Measurements from ENCODE around the gene AHI1.
A peak's percentile ranks its signal among the peaks of the same experiment; 100 is the strongest.

The AHI1 gene

DNA sequence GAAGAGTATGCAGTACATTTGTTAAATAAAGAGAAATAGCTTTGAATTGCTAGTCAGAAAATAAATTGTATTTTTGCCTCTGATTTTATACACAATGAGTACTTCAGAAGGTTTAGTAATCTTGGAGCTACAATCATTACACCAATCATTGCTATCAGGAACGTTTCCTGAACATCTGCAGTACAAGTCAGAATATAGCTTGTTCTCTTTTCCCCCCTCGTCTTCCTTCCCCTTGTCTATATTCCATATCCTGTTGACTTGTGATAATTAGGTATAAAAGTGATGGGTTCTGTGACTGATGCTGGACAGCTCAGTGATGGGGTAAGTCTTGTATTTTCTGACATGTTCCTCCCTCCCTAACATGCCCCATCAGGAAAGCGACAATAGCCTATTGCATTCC lies 94.0 kb downstream of the AHI1 start:
- no peak overlapping the region for H3K4me3 ChIP-seq (ENCODE audit: low read depth in 1 of 2, low read length in 1 of 2)
- no peaks in the 10 kb centered on the region for H3K9me3 ChIP-seq
- TF ChIP-seq, protein P1, sequence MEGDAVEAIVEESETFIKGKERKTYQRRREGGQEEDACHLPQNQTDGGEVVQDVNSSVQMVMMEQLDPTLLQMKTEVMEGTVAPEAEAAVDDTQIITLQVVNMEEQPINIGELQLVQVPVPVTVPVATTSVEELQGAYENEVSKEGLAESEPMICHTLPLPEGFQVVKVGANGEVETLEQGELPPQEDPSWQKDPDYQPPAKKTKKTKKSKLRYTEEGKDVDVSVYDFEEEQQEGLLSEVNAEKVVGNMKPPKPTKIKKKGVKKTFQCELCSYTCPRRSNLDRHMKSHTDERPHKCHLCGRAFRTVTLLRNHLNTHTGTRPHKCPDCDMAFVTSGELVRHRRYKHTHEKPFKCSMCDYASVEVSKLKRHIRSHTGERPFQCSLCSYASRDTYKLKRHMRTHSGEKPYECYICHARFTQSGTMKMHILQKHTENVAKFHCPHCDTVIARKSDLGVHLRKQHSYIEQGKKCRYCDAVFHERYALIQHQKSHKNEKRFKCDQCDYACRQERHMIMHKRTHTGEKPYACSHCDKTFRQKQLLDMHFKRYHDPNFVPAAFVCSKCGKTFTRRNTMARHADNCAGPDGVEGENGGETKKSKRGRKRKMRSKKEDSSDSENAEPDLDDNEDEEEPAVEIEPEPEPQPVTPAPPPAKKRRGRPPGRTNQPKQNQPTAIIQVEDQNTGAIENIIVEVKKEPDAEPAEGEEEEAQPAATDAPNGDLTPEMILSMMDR (IDR thresholded peaks at IDR 0.05) = no peak
- no peaks in the 10 kb centered on the region for H3K36me3 ChIP-seq
- H3K4me1 ChIP-seq (ENCODE audit: control insufficient read depth in 1 of 2, insufficient read depth in 1 of 2, low read depth in 1 of 2, low read length in 1 of 2) = no peaks in the 10 kb centered on the region
- no peaks in the 10 kb centered on the region for H3K27me3 ChIP-seq
- H3K27ac ChIP-seq = no peak overlapping the region

DNA sequence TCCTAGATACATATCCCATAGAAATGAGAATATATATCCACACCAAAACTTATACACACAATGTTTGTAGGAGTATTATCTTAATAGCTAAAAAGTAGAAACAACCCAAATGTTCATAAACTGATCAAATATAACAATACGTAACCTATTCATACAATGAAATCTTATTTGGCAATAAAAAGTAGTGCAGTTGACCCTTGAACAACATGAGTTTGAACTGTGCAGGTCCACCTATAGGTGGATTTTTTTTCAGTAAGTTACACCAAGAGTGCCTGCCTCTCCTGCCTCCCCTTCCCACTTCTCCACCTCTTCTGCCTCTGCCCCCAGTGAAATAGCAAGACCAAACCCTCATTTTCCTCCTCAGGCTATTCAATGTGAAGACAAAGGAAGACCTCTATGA lies 95.2 kb downstream of the AHI1 start:
- TF ChIP-seq, protein P1 (IDR thresholded peaks at IDR 0.05) = no peak
- Histone ChIP-seq H3K36me3 (no peaks in the 10 kb centered on the region), H3K4me3 (ENCODE audit: low read depth in 1 of 2, low read length in 1 of 2) (no peak overlapping the region), H3K4me1 (ENCODE audit: control insufficient read depth in 1 of 2, insufficient read depth in 1 of 2, low read depth in 1 of 2, low read length in 1 of 2) (peaks cover under 1 to 5% of the 10 kb centered on the region in 2 experiments), H3K27me3 (no peaks in the 10 kb centered on the region), H3K27ac (no peak overlapping the region), H3K9me3 (no peaks in the 10 kb centered on the region)

DNA sequence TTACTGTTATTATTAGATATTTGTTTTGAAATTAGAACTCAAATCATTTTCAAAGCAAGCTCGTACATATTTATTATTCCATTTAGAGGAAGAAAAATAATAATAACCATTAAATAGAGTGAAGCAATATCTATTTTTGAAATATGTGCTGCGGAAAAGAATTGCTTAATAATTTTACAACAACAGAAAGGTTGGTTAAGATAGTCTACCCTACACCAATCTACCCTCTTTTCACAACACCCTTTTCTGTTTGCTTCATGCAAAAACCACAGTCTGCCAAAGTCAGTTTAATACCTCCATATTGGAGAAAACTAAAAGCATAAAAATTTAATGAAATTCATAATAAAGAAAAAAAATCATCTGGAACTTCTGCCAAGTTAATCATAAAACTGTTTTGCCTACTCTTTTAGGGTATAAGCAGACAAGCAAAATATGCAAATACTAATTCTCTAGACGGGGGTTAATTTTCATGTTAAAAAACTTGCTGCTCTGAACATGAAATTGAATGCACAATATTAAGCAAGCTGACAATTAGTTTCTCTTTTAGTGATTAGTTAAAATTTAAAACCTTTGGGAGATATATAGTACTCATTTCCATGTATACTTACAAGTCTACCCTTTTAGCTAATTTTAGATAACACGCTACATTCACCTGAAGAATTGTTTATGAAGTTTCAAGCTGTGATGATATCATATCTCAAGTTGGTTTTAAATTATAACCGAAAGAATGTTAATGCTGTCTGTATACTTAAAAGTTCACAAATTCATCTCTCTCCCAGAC lies 100.2 kb downstream of the AHI1 start:
- H3K27ac ChIP-seq = peak overlapping the region; percentile 46
- no peaks in the 10 kb centered on the region for H3K36me3 ChIP-seq
- no peaks in the 10 kb centered on the region for H3K9me3 ChIP-seq
- TF ChIP-seq, protein P1 (IDR thresholded peaks at IDR 0.05) = no peak
- no peak overlapping the region for H3K4me3 ChIP-seq (ENCODE audit: low read depth in 1 of 2, low read length in 1 of 2)
- peaks cover 10 to 33% of the 10 kb centered on the region in 2 experiments for H3K4me1 ChIP-seq (ENCODE audit: control insufficient read depth in 1 of 2, insufficient read depth in 1 of 2, low read depth in 1 of 2, low read length in 1 of 2)
- no peaks in the 10 kb centered on the region for H3K27me3 ChIP-seq

DNA sequence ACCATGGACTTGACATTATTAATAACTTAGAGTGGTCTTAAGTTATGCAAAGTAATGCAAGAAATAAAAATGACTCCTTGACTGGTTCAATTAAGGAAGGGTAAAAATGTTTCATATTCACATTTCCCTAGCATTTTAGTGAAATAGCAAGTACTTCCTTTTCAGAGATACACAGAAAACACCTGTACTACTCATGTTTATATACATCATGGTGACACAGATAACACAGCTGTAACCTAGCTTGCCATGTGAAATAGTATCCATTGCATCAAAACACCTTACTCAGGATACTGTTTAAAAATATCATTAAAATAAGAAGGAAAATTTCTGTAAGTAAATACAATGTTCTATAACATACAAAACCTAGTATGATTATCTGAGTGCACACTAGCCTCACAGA lies 102.4 kb downstream of the AHI1 start:
- TF ChIP-seq, protein P1 (IDR thresholded peaks at IDR 0.05) = no peak
- no peaks in the 10 kb centered on the region for H3K9me3 ChIP-seq
- no peak overlapping the region for H3K27ac ChIP-seq
- no peaks in the 10 kb centered on the region for H3K27me3 ChIP-seq
- no peak overlapping the region for H3K4me3 ChIP-seq (ENCODE audit: low read depth in 1 of 2, low read length in 1 of 2)
- peaks cover 10 to 33% of the 10 kb centered on the region in 2 experiments for H3K4me1 ChIP-seq (ENCODE audit: control insufficient read depth in 1 of 2, insufficient read depth in 1 of 2, low read depth in 1 of 2, low read length in 1 of 2)
- H3K36me3 ChIP-seq = no peaks in the 10 kb centered on the region

- Histone ChIP-seq H3K4me3 (ENCODE audit: low read depth in 1 of 2, low read length in 1 of 2) (no peak overlapping the region), H3K9me3 (no peaks in the 10 kb centered on the region), H3K4me1 (ENCODE audit: control insufficient read depth in 1 of 2, insufficient read depth in 1 of 2, low read depth in 1 of 2, low read length in 1 of 2) (peaks cover 10 to 33% of the 10 kb centered on the region in 2 experiments), H3K36me3 (no peaks in the 10 kb centered on the region), H3K27me3 (no peaks in the 10 kb centered on the region), H3K27ac (no peak overlapping the region)
- TF ChIP-seq, protein P1 (IDR thresholded peaks at IDR 0.05) = no peak
Measured at GRCh38 chr6:135393289-135393688, 104.3 kb downstream of the AHI1 start.
